T-helper 22 cell (primary cell): ENCODE measurements around the gene MYBPC3.

Experiments
- DNase-seq: peaks from one replicate; pipeline ENCODE4 v3.0.0-alpha.2; 2020; ENCODE audit warnings: low read depth

The MYBPC3 gene

DNA sequence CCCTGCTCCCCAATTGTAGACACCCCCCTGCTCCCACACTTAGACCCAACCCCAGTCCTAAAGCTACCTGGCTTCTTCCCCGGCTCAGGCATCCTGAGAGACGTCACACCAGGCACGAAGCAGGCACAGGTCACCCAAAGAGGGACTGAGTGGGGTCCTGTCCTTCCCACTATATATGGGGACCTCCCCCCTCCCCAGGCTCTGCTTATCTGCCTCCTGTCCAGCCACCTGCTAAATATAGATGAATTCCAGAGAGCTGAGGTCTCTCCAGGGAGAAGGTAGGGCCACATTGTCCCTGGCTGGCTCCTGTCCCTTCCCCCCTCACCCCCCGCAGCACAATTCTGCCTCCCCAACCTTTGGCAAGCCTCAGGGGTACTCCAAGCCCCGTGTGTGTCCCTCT, at the start of gene MYBPC3:
MYBPC3 (minus strand) TSS at position 147 of the 400 bp plus-strand sequence; CDS start at position 92, 55 bp downstream.
- DNase-seq, result no peak

DNA sequence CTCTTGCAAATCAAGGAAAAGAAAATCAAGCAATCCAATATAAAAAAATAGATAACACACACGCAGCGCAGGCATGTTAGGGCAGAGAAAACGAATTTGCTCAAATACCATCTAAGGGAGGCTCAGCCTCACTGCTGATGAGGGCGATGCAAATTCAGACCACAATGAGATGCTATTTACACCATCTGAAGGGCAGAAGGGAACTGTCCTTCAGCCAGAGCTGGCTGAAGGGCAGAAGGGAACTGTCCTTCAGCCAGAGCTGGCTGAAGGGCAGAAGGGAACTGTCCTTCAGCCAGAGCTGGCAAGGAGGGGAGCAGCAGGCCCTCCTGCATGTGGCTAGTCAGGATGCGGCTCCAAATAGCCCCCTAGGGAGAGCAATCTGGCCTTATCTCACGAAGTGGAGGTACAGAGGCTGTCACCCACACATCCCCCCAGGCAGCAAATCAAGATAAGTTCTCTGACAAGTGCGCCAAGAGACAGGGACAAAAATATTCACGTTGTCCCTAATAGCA, 48.3 kb upstream of the MYBPC3 start:
- DNase-seq, result no peak

DNA sequence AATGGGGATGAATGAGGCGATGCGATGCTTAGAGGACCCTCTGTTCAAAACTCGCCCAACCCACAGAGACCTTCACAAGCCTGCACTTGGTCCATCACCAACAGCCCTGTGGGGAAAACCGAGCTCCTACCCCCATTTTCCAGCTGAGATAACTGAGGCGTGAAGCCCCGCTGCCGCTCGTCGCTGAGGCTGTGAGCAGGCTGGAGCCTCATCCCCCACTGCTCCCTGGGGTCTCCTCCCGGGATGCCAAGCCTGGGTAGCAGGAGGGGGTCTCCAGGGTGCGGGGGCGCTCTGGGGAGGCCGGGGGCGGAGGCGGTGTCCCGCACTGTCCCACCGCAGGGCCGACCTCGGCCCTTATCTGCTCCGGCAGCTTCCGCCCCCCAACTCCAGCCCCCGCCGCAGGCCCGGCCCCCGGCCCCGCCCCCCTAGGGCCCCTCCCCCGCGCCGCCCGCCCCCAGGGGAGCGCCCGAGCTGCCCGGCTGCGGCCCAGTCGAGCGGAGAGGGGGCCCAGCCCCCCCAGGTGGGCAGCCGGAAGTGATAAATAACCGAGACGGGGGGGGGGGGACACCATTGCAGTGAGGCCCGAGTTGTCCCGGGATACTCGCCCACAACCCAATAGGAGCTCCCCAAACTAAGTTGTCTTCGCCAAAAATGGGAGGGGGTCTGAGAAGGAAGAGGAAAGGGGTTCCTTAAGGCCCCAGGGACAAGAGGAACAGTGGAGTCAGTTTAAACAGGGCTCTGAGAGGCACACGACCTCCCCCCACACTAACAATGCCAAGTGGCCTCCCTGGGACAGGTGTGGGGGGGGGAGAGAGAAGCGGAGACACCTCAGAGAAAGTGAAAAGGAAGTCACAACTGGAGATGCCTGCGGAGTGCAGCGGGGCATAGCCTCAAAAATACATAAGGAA, 47.6 kb upstream of the MYBPC3 start:
- DNase-seq, result peak; percentile 26

GRCh38 chr11:47398551-47398950, 46.0 kb upstream of the MYBPC3 start:
- DNase-seq, result no peak

GRCh38 chr11:47398011-47398410, 45.5 kb upstream of the MYBPC3 start:
- DNase-seq, result no peak

- no peak for DNase-seq
Measured at GRCh38 chr11:47396049-47396320, 43.5 kb upstream of the MYBPC3 start.

- DNase-seq, result no peak
Measured at GRCh38 chr11:47395223-47396048, 42.9 kb upstream of the MYBPC3 start.

- no peak for DNase-seq
Measured at GRCh38 chr11:47394322-47395222, 42.1 kb upstream of the MYBPC3 start.

GRCh38 chr11:47394050-47394321, 41.5 kb upstream of the MYBPC3 start:
- DNase-seq, result no peak

DNA sequence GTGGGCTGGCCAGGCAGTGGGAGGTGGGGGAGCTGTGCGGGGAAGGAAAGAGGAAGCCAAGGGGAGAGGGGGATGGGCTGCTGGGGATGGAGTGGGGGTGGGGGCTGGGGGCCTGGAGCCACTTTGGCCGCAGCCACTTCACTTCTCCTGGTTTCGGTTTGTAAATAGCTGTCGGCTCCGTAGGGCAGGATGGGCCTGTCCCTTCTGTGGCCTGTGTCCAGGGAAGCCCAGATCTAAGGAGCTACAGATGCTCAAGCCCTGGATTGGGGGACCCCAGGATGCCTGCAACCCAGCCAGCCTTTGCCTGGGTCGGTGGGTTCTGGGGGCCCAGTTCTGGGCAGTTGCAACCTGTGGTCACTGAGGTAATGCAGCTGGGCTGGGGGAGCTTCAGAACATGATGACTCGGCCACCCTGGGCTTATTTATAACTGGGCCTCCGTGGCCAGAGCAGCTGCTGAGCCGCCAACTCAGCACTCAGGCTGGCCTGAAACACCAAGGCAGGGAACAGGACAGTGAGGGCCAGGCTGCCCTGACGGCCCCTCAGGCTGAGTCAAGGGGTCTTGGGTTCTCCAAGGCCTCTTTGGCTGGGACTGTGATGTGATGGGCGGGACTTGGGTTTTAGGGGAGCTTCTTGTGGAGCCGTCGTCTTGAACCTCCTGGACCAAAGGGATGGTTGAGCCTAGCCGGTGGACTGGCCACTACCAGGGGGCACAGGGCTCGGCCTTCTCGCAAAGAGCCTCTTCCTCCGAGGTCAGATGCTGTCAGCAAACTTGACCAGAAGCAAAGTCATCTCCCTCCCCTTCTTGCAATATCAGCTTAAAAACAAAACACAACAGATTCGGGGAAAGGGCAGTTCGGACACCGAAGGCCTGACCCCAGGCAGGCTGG, 40.9 kb upstream of the MYBPC3 start:
- no peak for DNase-seq

DNA sequence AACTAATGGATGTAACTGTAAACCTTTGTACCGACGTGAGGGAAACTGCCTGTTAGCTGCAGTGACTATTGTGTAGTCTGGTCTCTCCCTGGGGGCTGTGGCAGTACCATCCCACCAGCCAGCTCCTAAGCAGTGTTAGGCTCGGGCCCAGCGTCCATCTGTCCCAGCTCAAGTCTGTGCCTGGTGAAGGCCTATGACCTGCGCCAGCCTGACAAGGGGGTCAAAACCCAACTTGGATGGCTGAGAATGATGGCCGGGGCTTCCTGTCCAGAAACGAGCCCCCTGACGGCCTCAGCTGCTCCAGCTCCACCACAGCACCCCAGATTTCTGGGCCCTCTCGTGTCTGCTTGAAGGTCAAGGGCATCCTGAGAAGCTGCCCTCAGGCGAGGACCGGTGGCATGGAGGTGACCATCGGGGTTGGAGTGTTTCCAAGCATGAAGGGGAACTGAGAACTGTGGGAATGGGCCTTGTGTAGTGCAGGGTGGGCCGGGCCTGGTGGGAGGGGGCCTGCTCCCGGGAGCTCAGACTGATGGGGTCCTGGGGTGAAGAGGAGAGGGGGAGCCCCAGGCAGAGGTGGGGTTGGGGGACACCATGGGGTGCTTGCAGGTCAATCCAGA, 40.2 kb upstream of the MYBPC3 start:
- DNase-seq, result no peak

GRCh38 chr11:47391711-47392432, 39.4 kb upstream of the MYBPC3 start:
- no peak for DNase-seq

- DNase-seq, result no peak
Measured at GRCh38 chr11:47391077-47391583, 38.6 kb upstream of the MYBPC3 start.

- DNase-seq, result no peak
Measured at GRCh38 chr11:47390422-47390760, 37.9 kb upstream of the MYBPC3 start.

DNA sequence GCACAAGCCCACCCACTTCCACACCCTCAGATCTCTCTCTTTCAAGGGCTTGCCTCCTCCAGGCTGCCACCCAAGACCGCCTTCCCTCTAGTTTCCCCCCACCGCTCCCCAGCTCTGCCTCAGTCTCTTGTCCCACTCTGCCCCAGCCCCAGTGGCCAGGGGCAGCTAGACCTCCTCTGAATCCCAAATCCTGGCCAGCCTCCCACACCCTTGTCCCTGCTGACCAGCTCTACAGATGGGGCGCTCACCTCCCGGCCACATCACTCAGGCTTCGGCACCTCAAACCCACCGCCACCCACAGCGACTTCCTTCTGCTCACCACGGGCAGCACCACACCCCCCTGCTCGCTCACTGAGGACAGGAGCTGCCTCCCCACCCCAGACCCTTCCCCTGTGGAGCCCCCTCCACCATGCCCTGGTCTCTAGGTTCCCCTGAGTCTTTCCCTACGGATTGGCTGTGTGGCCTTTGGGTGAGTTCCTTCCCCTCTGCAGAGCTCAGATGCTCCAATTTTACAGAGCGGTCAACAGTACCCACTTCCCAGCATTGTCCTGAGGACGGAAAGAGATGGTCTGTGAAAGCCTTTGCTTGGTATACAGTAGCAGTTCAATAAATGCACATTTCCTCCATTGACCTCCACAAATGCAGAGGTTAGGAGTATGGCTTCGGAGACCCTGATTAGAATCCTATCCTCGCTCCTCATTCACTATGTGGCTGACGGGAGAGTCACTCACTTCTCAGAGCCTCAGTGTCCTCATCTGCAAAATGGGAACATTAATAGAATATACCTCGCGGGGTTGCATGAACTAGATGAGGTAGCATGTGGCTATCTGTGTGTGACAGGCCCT, 37.3 kb upstream of the MYBPC3 start:
- no peak for DNase-seq

- no peak for DNase-seq
Measured at GRCh38 chr11:47388697-47389576, 36.4 kb upstream of the MYBPC3 start.

DNA sequence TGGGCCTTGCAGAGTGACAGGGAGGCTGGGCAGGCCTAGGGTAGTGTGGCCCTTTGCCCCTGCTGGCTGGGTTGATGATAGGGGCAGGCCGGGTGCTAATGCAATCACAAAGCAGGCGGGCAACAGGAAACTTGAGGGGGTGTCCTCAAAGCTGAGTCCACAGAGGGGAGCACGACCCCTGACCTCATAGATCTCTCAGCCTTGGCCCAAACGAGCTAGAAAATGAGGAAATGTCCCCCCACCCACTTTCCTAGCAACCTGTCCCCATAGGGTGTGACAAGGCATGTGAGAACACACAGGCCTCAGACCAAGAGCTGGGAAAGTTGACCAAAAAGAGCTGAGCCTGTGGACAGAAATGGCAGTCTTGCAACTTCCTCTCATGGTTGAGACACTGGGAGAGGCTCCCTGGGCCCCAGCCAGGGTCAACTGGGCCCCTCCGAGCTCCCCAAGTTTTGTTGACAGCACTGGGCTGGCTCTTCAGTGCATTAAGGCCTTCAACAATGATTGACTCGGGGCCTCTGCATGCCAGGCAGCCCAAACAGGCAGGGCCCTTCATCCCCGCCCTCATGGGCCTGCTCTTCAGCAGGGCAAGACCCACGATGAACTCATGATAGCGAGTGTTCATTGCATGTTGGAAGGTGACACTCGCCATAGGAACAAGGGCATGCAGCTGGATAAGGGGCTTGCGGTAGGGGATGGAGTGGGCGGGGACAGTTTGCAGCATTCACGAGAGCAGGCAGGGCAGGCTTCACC, 35.6 kb upstream of the MYBPC3 start:
- DNase-seq, result no peak
